Hepatocyte (in vitro differentiated cells): ENCODE data around the gene USP10.

Experiments used
- CTCF ChIP-seq: fragments of 200-600 bp; sonication (generic); IDR thresholded peaks from 2 replicates; pipeline ENCODE4 v1.5.1; 2016; ENCODE audit warnings: antibody characterized with exemption, mild to moderate bottlenecking; ENCODE audit not compliant: poor library complexity
- EZH2 ChIP-seq: fragments of 200-600 bp; sonication (generic); IDR thresholded peaks from 2 replicates; pipeline ENCODE4 v1.6.1; 2016; ENCODE audit warnings: antibody characterized with exemption, mild to moderate bottlenecking, borderline replicate concordance
- EZH2phosphoT487 ChIP-seq: fragments of 200-600 bp; sonication (generic); IDR thresholded peaks from one replicate; pipeline ENCODE4 v1.6.1; 2018; ENCODE audit warnings: antibody characterized with exemption, mild to moderate bottlenecking, low read depth, moderate library complexity; ENCODE audit not compliant: unreplicated experiment, severe bottlenecking

DNA sequence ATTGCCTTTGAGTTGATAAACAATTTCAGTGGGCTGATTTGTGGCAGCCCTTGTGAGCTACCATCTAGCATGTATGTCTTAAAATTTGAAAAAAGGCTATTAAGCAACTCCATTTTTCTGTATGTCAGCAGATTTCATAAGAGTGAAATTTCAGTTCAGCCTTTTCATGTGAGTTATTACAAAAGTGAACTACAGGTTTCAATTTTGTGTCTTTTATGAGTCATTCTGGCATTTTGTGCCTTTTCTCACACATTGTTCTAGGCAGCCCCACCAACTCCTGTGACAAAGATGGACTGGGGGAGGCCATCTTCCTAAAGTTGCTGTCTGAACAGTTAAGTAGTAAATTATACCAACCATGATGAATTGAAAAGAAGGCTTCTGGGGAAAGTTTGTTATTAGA is 52.1 kb downstream of the USP10 start:
- TF ChIP-seq CTCF (no peak), EZH2 (no peak), EZH2phosphoT487 (no peak)
